NCI-H2227 (cell line): ENCODE data around the gene AFG1L.
"Not testable (repeated sequence)": the region's sequence is repeated elsewhere in the genome, so short reads cannot be mapped to it uniquely, and the experiment has no call there.

Source experiments
- DNase-seq: peaks from one replicate; lab custom pipeline; 2025; ENCODE audit not compliant: unreplicated experiment; lab: John Stamatoyannopoulos, UW

The AFG1L gene

DNA sequence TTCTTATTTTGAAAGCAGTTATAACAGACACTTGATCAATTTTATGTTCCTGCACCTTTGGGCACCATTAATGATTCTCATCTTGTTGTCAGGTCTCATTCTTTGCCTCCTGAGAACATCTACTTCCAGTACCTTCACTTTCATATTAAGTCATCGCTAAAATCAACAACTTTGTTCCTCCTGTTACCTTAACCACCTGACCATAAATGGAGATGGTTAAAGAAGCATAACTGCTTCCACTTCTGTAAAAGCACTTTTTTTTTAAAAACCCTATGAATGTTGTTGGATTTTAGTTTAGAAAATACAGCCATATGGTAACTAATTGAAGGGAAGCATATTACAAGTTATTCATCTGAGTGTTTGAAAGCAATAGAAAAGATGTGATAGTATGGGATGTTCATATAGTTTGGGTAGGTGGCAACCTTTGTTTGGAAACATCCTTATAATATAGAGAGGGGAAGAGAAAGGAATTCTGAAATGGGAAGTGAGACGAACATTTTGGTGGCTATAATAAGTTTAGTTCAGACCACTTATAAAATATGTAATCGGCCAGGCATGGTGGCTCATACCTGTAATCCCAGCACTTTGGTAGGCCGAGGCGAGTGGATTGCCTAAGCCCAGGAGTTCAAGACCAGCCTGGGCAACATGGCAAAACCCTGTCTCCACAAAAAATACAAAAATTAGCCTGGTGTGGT is 53.9 kb downstream of the AFG1L start:
- no peak for DNase-seq

DNA sequence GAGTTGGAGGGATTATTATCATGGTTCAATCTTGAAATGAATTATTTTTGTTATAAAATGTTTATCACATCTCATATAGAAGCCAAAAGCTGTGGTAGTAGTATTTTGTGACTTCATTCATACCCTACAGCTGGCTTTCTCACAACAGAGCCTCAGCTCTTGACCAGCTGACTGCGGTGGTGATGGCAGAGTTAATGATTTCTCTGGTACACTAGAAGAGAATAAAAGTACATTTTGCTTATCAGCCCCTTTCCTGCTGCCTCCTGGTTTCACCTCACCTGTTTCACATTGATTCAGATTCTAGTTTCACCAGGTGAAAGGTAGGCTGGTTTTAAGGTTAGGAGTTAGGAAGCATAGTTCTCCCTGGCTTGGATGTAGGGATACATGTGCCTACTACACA is 55.7 kb downstream of the AFG1L start:
- no peak for DNase-seq

DNA sequence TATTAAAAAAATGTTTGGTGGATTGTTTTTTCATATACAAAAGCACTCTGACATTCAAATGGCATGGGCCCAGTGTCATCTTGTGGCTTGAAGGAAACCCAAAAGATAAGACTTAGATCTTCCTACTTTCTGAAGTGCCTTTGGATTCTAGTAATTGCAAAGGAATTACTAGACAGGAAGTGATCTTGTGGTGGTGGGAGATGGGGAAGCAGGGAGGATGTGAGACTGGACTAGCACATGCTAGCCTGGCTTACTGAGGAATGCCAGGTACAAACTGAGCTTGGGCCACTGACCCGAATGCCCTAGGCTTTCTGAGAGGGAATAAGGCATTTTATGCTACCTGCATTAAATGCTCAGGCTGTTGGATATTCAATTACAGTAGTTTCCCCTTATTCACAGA is 59.0 kb downstream of the AFG1L start:
- no peak for DNase-seq

DNA sequence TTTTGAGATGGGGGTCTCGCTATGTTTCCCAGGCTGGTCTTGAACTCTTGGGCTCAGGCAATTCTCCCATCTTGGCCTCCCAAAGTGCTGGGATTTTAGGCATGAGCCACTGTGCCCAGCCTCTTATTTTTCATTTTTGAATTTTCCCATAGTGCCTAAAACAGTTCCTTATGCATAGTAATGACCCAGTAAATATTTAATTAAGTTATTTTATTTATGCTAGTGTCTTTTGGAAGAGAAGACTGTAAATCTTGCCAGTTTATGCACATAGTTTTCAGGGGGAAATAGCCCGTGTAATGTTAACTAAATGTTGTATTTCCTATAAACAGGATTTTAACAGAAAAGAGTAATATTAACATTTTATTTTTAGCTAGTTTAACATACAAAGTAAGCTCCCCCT is 60.3 kb downstream of the AFG1L start:
- DNase-seq: no peak

DNA sequence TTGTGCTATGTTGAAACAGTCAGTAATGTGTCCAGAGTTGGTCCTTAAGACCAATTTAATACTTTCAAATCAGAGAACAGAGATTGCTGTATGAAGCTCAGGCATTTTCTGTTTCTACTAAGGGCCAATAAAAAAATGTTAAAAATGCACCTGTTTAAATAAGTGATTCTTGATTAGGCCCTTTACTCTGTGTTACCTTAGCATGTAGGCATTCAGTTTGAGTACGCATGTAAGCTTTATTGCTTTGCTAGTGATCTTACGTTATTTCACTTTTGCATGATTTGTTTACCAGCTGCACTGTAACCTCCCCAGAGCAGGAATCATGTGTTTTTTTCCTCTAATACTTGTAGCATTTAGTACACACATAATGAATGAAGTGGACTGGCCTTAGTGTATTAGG is 61.0 kb downstream of the AFG1L start:
- DNase-seq: no peak

DNA sequence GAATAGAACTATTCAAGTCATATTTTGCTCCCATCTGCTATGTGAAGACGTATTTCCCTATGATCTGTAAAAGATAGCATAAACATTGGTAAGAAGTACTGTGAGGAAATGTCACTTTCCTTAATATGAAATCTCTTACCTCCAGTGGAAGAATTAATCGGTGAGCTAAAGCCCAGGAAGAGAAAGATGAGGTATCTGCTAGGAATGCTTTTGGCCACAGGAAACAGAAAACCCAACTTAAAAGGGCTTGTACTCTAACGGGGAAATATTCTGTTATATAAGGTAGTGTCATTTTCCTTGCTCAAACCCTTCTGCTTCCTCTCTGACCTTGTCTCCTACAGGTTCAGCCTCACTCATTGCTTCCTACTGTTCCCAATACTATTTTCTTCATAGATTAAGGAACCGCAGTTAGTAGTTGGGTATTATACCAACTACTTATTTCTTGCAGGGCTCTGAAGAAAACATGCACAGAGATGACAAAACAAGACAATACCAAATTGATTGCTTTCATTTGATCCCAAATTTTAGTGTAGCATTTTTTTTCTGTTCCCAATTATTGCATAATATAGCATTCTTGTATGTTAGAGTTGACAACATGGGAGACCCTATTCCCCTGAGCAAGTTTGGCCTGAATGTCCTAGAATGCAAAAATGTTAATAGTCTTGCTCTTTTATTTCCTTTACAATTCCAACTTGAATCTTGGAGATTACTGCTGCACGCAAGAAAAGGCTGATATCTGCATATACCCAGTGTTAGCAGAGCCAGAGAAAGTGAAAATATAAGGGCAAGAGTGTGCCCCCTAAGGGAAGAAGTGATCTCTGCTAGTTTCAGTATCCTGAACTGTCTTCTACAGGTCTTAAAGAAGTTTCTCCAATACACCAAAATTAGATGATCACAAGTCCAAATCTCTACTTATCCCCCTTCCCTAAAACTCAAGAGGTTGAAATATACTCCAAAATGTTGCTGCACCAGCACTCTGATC is 65.3 kb downstream of the AFG1L start:
- no peak for DNase-seq

DNA sequence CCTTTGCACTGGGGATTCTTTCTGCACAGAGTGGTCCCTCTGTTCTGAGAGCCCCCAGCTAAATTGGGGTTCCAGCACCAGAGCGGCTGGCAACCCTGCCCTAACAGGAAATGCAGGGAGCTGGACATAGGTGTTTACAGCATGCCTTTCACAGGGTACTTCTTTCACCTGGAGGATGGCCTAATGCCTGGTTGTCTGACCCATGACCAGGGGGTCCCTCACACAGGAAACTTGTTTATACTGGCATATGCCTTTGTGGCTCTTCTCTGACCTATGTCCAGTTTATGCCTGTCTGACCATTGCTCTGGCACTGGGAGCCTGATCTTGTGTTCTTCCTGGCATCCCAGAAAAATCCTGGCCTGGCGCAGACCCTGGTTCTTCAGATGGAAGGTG is 66.1 kb downstream of the AFG1L start:
- no peak for DNase-seq

DNA sequence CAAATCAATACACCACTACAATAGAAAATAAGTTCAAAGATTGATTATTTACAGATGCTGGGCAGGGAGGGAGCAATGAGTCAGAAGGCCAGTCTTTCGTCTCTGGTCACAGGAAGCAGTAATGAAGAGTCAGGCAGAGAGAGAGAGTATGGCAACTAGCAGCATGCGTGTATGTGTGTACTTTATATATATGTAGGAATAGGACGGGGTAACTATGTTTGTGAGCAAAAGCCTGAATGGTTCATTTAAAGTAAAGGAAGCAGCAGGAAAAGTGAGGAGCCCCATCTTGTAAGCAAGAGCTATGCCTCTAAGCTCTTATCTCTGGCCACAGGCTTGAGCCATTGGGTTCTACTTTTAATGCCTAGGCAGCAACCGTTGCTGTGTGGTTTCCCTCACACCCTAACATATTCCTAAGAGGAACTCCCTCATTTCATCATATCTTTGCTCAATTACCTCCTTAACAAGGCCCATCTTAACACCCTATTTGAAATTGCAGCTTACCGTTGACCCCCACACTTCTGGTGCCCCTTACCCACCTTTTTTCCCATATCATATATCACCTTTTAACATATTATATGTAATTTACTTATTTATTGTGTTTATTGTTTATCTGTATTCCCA is 66.6 kb downstream of the AFG1L start:
- DNase-seq: no peak

DNA sequence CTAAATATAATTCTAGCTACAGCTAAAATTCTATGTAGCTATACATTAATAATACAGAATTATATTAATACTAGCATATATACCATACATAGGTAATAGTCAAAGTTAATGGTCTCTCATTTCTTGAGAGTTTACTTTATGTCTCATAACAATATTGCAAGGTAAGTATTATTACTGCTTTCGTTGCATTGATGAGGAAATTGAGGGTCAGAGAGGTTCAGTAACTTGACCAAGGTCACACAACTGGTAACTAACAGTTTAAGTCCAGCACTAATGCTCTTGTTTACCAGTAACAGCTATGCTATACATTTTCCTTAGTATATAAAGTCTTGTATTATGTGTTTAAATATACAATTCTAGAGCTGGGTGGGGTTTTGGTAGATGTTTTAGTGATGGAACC is 67.6 kb downstream of the AFG1L start:
- no peak for DNase-seq

DNA sequence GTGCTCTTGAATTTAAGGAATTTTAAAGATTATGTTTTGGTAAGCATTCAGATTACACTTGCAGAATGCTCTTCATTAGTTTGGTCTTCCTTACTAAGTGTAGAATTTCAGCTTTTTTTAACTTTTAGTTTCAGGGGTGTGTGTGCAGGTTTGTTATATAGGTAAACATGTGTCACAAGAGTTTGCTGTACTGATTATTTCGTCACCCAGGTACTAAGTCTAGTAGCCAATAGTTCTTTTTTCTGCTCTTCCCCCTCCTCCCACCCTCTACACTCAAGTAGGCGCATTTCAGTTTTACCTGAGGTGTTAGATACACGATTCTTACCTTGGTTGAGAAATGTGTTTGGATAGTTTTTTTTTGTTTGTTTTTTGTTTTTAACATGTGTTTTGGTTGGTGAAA is 68.3 kb downstream of the AFG1L start:
- no peak for DNase-seq

DNA sequence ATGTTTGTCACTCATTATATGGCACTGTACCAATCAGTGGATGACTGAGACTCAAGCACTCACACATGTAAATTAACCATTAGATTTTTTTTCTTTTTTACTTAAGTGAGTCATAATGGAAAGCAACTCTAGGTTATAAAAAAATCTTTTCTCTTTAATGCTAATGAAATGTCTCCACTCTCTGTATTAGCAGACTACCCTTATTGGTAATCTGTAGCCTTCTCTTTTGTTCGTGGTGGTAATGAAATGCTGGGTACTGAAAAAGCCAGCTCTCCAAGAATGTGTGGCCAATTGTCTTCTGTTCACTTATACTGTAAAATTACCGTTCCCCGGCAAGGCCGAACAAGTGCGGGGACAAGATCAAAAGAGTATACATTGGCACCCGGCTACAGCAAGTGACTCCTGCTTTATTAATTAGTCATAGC is 69.0 kb downstream of the AFG1L start:
- DNase-seq: peak; percentile 1

DNA sequence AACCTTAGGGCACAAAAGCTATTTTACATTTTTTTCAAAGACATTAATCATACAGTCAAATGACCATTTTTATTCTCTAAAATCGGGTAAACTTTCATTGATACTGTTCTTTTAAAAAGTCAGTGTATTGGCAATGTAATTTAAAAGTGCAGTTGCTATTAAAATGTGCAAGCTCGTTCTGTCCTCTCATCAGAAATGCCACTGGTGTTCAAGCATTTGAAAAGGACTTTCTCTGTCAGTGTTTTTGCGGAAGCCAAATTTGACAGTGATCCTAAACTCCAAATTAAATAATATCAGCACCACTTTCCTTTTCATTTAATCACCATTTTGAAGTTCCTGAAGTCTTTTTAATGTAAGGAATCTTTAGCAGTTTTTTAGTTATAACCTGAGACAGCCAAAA is 69.6 kb downstream of the AFG1L start:
- DNase-seq: no peak

DNA sequence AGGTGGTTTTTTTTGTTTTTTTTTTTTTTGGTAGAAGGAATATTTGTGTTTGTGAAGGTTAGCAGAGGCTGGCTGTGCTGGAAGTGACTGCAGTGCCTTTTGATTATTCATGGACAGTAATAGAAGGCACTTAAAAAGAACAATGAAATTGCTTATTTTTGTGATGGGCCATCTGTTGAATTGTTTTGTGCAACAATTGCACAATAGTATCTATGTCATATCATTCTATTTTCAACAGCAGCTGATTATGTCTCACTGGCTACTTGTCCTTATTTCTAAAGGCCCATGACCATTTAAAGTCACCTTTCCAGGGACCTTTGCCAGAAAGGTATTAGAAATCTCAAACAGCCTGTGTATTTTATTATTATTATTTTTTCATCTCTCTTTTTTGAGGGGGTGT is 70.6 kb downstream of the AFG1L start:
- DNase-seq: peak; percentile 30

DNA sequence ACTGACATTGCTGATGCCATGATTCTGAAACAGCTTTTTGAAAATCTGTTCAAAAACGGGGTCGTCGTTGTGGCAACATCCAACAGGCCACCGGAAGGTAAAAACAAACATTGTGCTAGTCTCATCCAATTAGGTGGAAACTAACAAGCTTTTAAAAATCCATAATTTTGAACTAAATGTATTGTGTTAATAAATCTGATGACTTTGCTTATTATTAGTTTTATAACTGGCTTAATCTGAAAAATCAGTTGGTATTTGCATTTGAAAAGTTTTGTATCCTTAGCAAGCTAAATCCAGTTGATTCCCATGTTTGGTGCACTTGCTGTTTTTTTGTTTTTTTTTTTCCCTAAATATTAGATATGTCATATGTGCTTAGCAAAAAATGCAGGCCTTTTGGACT is 71.4 kb downstream of the AFG1L start:
- DNase-seq: no peak

DNA sequence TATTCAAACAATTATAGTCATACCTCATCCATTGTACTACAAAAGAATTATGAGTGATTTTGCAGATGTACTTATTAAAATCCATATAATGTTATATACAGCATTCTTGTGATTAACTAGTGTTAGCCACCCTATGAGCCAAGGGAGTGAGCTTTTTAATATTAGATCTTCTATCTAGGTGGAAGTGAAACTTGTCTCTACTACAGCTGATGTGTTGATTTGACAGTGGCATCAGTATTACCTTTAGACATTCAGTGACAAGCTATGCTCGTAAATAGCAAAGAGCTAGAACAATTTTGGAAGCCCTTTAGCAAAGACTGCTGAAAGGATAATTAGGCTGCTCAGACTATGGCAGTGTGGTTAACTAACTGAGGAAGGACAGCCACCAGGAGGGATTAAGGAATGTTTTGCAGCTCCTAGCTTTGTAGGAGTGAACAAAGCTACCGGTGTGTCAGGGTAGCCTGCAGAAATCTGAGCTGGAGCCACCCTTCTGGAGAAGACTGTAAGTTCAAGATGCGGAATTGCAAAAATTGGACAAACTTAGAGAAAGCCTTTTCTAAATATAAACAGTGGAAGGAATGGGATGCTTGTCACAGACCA is 73.7 kb downstream of the AFG1L start:
- no peak for DNase-seq

DNA sequence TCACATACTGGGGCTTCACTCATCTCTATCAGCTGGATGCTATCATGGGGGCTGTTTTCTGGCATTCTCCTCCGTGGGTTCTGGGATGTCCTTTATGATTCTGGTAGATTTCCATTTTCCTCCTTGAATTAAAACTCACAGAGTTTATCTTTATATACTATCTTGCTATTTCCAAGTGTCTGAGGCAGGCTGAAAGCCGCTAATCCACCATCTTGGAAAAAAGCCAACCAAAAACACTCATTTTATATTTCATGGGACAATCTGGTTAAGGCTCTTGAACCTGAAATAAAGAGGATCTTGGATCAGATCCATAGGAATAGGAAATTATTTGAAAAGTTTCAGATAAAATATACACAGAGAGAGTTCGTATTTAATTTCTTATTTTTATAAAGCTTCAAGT is 86.0 kb downstream of the AFG1L start:
- DNase-seq: no peak

DNA sequence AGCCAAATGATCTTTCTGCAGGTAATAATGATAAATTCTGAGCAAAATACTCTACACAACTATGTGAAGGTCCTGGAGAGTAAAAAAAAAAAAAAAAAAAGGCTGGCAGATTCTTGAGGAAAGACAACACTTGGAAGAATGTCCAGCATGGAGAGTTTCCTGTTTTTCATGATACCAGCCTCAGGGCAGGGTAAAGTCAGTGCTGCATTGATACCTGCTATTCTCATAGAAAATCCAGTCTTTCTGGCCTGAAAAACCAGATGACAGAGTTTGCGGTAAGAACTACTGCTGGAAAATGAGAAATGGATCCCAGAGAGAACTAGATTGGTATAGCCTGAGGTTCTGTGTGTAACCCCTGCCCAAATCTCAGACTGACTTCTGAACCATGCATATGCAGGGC is 89.1 kb downstream of the AFG1L start:
- DNase-seq: no peak

DNA sequence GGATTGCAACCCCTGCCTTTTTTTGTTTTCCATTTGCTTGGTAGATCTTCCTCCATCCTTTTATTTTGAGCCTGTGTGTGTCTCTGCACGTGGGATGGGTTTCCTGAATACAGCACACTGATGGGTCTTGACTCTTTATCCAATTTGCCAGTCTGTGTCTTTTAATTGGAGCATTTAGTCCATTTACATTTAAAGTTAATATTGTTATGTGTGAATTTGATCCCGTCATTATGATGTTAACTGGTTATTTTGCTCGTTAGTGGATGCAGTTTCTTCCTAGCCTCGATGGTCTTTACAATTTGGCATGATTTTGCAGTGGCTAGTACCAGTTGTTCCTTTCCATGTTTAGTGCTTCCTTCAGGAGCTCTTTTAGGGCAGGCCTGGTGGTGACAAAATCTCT is 94.3 kb downstream of the AFG1L start:
- not testable (repeated sequence) for DNase-seq

DNA sequence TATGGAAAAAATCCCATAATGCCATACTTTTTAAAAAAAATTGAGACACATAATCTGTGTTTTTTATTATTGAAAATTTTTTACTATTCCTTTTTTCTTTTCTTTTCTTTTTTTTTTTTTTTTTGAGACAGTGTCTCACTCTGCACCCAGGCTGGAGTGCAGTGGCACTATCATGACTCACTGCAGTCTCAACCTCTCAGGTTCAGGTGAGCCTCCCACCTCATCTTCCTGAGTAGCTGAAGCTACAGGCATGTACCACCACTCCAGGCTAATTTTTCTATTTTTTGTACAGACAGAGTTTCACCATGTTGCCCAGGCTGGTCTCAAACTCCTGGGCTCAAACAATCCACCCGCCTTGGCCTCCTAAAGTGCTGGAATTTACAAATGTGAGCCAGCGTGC is 100.4 kb downstream of the AFG1L start:
- no peak for DNase-seq

DNA sequence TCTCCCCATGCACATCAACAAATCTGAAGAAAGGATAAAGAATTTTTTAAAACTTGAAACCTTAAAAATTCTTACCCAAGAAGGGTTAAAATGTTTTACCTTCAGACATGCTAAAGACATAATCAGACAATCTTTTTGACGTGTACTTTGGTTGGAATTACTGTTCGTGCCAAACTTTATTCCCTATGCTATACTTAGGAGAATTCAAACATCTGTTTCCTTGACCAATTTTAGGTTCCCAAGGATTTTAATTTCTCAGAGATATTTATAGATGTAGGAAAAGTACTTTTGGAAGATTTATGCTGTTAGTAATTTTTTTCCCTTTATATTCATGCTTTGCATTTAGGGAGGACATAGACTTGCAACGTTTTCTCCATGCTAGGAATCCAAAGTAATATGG is 108.4 kb downstream of the AFG1L start:
- DNase-seq: no peak

DNA sequence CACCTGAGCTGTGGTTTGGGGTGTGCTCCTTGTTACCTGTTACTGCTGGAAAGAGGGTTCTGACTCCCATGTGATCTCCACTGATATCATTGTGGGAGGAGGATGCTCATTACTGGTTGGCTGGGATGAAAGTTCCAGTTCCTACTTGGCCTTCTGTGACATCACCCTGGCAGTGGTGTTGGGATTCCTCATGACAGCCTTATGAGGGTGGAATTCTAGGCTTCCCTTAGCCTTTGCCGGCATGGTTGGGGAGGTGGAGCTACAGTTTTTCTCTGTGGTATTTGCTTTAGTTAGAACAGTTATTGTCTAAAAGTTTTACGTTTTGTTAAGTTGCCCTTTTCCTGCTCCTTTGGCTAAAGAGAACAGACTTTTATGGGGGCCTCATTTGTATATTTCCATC is 112.1 kb downstream of the AFG1L start:
- DNase-seq: no peak
